Astrocyte (in vitro differentiated cells and primary cell): ENCODE results near the gene SLC2A8. TPM values are rescaled to one million over a fixed set of nuclear protein-coding genes. Genes with fewer than 3 reads are reported as not detected.

ENCODE experiments used
- DNase-seq: peaks from one replicate; pipeline ENCODE4 v3.0.0-alpha.2; 2010; ENCODE audit warnings: low read depth
- FAIRE-seq: peaks from 2 replicates; lab custom pipeline; 2011; peaks lifted over from hg19 to GRCh38; lab: Jason Lieb, UNC
- H2AFZ ChIP-seq: 2 replicates; pipeline ENCODE4 v1.6.0; 2012; ENCODE audit warnings: low read depth, low read length, inconsistent platforms
- H3K27ac ChIP-seq: 2 replicates; pipeline ENCODE4 v1.5.1; 2011; ENCODE audit warnings: low read depth, low read length, inconsistent platforms
- H3K27me3 ChIP-seq: 2 replicates; pipeline ENCODE4 v1.6.0; 2011; ENCODE audit warnings: low read length, inconsistent platforms; ENCODE audit not compliant: insufficient read depth
- H3K36me3 ChIP-seq: 2 replicates; pipeline ENCODE4 v1.5.1; 2011; ENCODE audit warnings: low read length, inconsistent platforms; ENCODE audit not compliant: insufficient read depth
- H3K4me1 ChIP-seq: 2 replicates; pipeline ENCODE4 v1.5.1; 2011; ENCODE audit warnings: low read length, inconsistent platforms; ENCODE audit not compliant: insufficient read depth
- H3K4me2 ChIP-seq: 2 replicates; pipeline ENCODE4 v1.6.0; 2012; ENCODE audit warnings: low read length, inconsistent platforms
- H3K4me3 ChIP-seq: 2 replicates; pipeline ENCODE4 v1.5.1; 2011; ENCODE audit warnings: low read depth, mild to moderate bottlenecking, low read length, inconsistent platforms; ENCODE audit not compliant: insufficient read depth
- H3K79me2 ChIP-seq: 2 replicates; pipeline ENCODE4 v1.6.0; 2012; ENCODE audit warnings: mild to moderate bottlenecking, low read length, inconsistent platforms; ENCODE audit not compliant: insufficient read depth
- H3K9ac ChIP-seq: 2 replicates; pipeline ENCODE4 v1.6.0; 2012; ENCODE audit warnings: mild to moderate bottlenecking, low read length, inconsistent platforms
- H3K9me3 ChIP-seq: 2 replicates; pipeline ENCODE4 v1.5.1; 2012; ENCODE audit warnings: low read depth, mild to moderate bottlenecking, low read length, inconsistent platforms; ENCODE audit not compliant: insufficient read depth
- H4K20me1 ChIP-seq: 2 replicates; pipeline ENCODE4 v1.6.0; 2012; ENCODE audit warnings: low read length, inconsistent platforms; ENCODE audit not compliant: insufficient read depth
- H3K27ac Mint-ChIP-seq: one replicate; pipeline ENCODE4 v1.8.0; 2021; ENCODE audit warnings: mild to moderate bottlenecking, mixed read lengths; ENCODE audit not compliant: unreplicated experiment
- H3K27me3 Mint-ChIP-seq: one replicate; pipeline ENCODE4 v1.8.0; 2021; ENCODE audit warnings: low read depth, mixed read lengths; ENCODE audit not compliant: unreplicated experiment
- H3K36me3 Mint-ChIP-seq: one replicate; pipeline ENCODE4 v1.8.0; 2021; ENCODE audit warnings: low read depth, mixed read lengths; ENCODE audit not compliant: unreplicated experiment
- H3K4me1 Mint-ChIP-seq: one replicate; pipeline ENCODE4 v1.8.0; 2021; ENCODE audit warnings: low read depth, mixed read lengths; ENCODE audit not compliant: unreplicated experiment
- H3K4me3 Mint-ChIP-seq: one replicate; pipeline ENCODE4 v1.8.0; 2021; ENCODE audit warnings: mild to moderate bottlenecking, moderate library complexity, mixed read lengths; ENCODE audit not compliant: unreplicated experiment
- H3K9me3 Mint-ChIP-seq: one replicate; pipeline ENCODE4 v1.8.0; 2021; ENCODE audit warnings: mild to moderate bottlenecking, mixed read lengths; ENCODE audit not compliant: unreplicated experiment
- CTCF ChIP-seq: IDR thresholded peaks from 2 replicates; pipeline ENCODE4 v1.5.1; 2011; ENCODE audit warnings: low read depth, mild to moderate bottlenecking, inconsistent platforms, low read length, moderate library complexity; ENCODE audit not compliant: insufficient read depth
- EZH2 ChIP-seq: IDR thresholded peaks from 2 replicates; pipeline ENCODE4 v1.6.1; 2012; ENCODE audit warnings: mild to moderate bottlenecking, low read length, inconsistent platforms; ENCODE audit not compliant: insufficient read depth
- total RNA-seq: library from RNA; stranded (reverse); gene quantifications from 2 replicates; pipeline ENCODE4 v1.2.1, GENCODE V29; 2021

The SLC2A8 gene
- total RNA-seq, 1 donor from 2014 or later, result 18.8 TPM

GRCh38 chr9:127392976-127393375 lies 4.0 kb upstream of the SLC2A8 start:
- Mint-ChIP-seq H3K27me3 (peaks cover 2% of the 10 kb centered on the region), H3K4me1 (peaks cover 24% of the 10 kb centered on the region), H3K9me3 (no peaks in the 10 kb centered on the region), H3K4me3 (no peak overlapping the region), H3K36me3 (no peaks in the 10 kb centered on the region), H3K27ac (no peak overlapping the region)
- FAIRE-seq, result no peak
- no peaks in the 10 kb centered on the region for H3K36me3 ChIP-seq
- no peak overlapping the region for H3K4me2 ChIP-seq
- H4K20me1 ChIP-seq, result peaks cover 2% of the 10 kb centered on the region
- H3K79me2 ChIP-seq, result peaks cover 2% of the 10 kb centered on the region
- H2AFZ ChIP-seq, result no peak overlapping the region
- no peaks in the 10 kb centered on the region for H3K9me3 ChIP-seq
- peaks cover 22% of the 10 kb centered on the region for H3K4me1 ChIP-seq
- DNase-seq, result no peak
- no peak overlapping the region for H3K9ac ChIP-seq
- no peak overlapping the region for H3K27ac ChIP-seq
- no peak overlapping the region for H3K4me3 ChIP-seq
- H3K27me3 ChIP-seq, result peaks cover 30% of the 10 kb centered on the region
- no peak for TF ChIP-seq EZH2
- no peak for TF ChIP-seq CTCF

- Histone ChIP-seq H3K27ac (no peak overlapping the region), H3K9ac (no peak overlapping the region), H3K4me3 (no peak overlapping the region), H4K20me1 (peaks cover 7% of the 10 kb centered on the region), H3K36me3 (no peaks in the 10 kb centered on the region), H3K4me2 (no peak overlapping the region), H3K9me3 (no peaks in the 10 kb centered on the region), H3K4me1 (peaks cover 21% of the 10 kb centered on the region), H2AFZ (no peak overlapping the region), H3K79me2 (peaks cover 9% of the 10 kb centered on the region), H3K27me3 (peaks cover 30% of the 10 kb centered on the region)
- peaks cover 2% of the 10 kb centered on the region for H3K27me3 Mint-ChIP-seq
- H3K4me3 Mint-ChIP-seq, result no peak overlapping the region
- H3K4me1 Mint-ChIP-seq, result peaks cover 20% of the 10 kb centered on the region
- no peak for TF ChIP-seq EZH2
- TF ChIP-seq CTCF, result peak; percentile 16
- H3K9me3 Mint-ChIP-seq, result no peaks in the 10 kb centered on the region
- no peaks in the 10 kb centered on the region for H3K36me3 Mint-ChIP-seq
- no peak overlapping the region for H3K27ac Mint-ChIP-seq
- DNase-seq, result peak; percentile 26
- no peak for FAIRE-seq
These were observed 3.3 kb upstream of the SLC2A8 start for GRCh38 chr9:127393645-127394044.

GRCh38 chr9:127395497-127396252 lies 1.3 kb upstream of the SLC2A8 start:
- Mint-ChIP-seq H3K4me1 (peaks cover 5% of the 10 kb centered on the region), H3K9me3 (no peaks in the 10 kb centered on the region), H3K36me3 (no peaks in the 10 kb centered on the region), H3K27ac (peak overlapping the region; percentile 8), H3K4me3 (peak overlapping the region; percentile 81), H3K27me3 (peaks cover 2% of the 10 kb centered on the region)
- peaks cover 15% of the 10 kb centered on the region for H3K79me2 ChIP-seq
- H3K9ac ChIP-seq, result no peak overlapping the region
- DNase-seq (no peak), FAIRE-seq (no peak)
- no peaks in the 10 kb centered on the region for H3K9me3 ChIP-seq
- H3K4me1 ChIP-seq, result peaks cover 11% of the 10 kb centered on the region
- H3K4me2 ChIP-seq, result peak overlapping the region; percentile 91
- no peak overlapping the region for H3K27ac ChIP-seq
- no peaks in the 10 kb centered on the region for H3K36me3 ChIP-seq
- H3K4me3 ChIP-seq, result no peak overlapping the region
- no peak overlapping the region for H2AFZ ChIP-seq
- peaks cover 27% of the 10 kb centered on the region for H3K27me3 ChIP-seq
- no peak for TF ChIP-seq EZH2
- H4K20me1 ChIP-seq, result peaks cover 16% of the 10 kb centered on the region
